ENCODE results near the gene SCYL1.
A peak's percentile ranks its signal among the peaks of the same experiment; 100 is the strongest.

Gene SCYL1

DNA sequence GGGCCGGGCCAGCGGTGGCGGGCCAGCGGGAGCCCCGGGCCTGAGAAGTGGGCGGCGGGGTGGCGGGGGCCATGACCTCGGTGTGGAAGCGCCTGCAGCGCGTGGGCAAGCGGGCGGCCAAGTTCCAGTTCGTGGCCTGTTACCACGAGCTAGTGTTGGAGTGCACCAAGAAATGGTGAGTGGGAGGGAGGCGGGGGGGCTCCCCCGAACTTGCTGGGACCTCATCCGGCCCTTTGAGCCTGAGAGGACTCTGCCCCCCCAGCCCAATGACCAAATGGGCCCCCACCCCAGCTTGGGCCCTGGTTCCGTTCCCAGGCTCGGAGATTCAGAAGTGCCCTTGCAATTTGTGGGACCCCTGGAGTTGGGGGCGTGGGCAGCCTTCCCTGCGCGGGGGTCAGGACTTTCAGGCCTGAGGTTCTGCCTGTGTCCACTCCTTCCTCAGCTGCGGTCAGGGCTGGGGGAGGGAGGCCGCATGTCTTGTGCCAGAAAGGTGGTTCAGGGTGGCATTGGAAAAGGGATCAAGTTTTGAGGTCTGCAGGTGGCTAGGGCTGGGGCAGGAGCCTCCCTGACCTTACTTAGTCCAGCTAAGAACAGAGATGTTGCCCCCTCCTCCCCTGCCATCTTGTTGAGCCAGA is 51.5 kb downstream of the SCYL1 start:
- no peaks in the 10 kb centered on the region for H3K36me3 ChIP-seq (ENCODE audit: control insufficient read depth, insufficient read depth, low read length)
- peaks cover 5% of the 10 kb centered on the region for H3K4me1 ChIP-seq
- H3K4me3 ChIP-seq (ENCODE audit: low read depth, low read length), result peak overlapping the region; percentile 33
- no peaks in the 10 kb centered on the region for H3K79me2 ChIP-seq
- H3K27ac ChIP-seq, result peak overlapping the region; percentile 26
- no peak overlapping the region for H3K9ac ChIP-seq
- peak overlapping the region; percentile 63 for H3K4me2 ChIP-seq (ENCODE audit: low read length)
- no peak overlapping the region for H2AFZ ChIP-seq
- H3K9me3 ChIP-seq (ENCODE audit: control insufficient read depth, low read length), result no peaks in the 10 kb centered on the region
- no peaks in the 10 kb centered on the region for H3K27me3 ChIP-seq (ENCODE audit: control insufficient read depth, insufficient read depth, low read length)
- TF ChIP-seq, protein P1, sequence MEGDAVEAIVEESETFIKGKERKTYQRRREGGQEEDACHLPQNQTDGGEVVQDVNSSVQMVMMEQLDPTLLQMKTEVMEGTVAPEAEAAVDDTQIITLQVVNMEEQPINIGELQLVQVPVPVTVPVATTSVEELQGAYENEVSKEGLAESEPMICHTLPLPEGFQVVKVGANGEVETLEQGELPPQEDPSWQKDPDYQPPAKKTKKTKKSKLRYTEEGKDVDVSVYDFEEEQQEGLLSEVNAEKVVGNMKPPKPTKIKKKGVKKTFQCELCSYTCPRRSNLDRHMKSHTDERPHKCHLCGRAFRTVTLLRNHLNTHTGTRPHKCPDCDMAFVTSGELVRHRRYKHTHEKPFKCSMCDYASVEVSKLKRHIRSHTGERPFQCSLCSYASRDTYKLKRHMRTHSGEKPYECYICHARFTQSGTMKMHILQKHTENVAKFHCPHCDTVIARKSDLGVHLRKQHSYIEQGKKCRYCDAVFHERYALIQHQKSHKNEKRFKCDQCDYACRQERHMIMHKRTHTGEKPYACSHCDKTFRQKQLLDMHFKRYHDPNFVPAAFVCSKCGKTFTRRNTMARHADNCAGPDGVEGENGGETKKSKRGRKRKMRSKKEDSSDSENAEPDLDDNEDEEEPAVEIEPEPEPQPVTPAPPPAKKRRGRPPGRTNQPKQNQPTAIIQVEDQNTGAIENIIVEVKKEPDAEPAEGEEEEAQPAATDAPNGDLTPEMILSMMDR (IDR thresholded peaks at IDR 0.05), result no peak

DNA sequence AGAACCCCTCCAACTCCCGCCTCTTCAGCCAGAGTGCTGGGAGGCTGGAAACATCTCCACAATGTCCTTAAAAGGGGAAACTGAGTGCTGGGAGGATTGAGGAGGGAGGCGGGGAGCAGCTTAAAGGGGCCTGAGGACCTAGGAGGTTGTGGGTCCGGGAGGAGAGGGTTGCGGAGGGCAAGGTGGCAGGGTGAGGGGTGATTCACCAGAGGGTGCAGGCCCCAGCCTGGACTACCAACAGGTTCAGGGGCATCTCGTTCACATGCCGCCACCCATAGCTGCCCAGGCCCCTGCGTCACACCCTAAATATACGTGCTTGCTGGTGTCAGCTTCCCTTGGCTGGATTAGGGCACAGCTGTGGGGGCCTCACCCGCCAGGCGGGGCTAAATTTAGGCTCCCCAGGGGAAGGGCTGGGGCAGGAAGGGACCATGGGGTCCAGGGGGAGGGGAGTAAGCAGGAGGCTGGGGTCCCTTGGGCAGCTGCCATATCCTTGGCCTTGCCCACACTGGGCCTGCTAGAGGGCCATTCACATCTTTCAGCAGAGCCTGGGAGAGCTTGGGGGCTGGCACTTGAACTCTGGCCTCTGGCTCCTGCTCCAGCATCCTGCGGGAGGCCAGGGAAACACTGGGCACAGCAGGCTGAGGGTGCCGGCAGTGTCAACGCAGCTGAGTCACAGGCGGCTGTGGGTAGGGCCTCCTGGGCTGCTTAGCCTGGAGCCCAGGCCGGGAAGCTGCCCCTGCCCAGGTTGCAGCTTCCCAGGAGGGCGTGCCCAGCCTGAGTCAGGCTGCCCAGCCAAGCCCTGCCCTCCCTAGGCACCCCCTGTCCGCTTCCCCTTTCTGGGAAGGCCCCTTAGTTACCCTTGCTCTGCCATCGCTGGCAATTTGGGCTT is 52.2 kb downstream of the SCYL1 start:
- Histone ChIP-seq H3K4me2 (ENCODE audit: low read length) (peak overlapping the region; percentile 63), H3K9ac (no peak overlapping the region), H3K4me1 (peaks cover 3% of the 10 kb centered on the region), H2AFZ (no peak overlapping the region), H3K27me3 (ENCODE audit: control insufficient read depth, insufficient read depth, low read length) (no peaks in the 10 kb centered on the region), H3K27ac (peak overlapping the region; percentile 26), H3K79me2 (no peaks in the 10 kb centered on the region), H3K36me3 (ENCODE audit: control insufficient read depth, insufficient read depth, low read length) (no peaks in the 10 kb centered on the region), H3K9me3 (ENCODE audit: control insufficient read depth, low read length) (no peaks in the 10 kb centered on the region), H3K4me3 (ENCODE audit: low read depth, low read length) (peak overlapping the region; percentile 33)
- TF ChIP-seq, protein P1 (IDR thresholded peaks at IDR 0.05), result no peak

DNA sequence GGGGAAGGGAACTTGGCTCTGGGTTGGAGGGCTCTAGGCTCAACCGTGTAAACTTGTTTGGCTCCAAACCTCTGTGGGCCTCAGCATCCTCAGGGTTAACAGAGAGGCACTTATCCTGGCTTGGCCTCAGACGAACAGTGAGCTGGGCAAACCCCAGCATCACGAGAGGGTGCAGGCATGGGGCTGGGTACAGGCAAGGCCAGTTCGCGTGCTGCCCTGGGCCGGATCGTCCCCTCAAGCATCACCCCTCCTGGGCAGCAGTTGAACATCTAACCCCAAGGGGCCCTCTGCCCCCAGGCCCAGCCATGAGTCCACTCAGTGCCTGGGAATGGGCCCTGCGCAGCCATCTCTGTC is 52.9 kb downstream of the SCYL1 start:
- peaks cover 3% of the 10 kb centered on the region for H3K4me1 ChIP-seq

DNA sequence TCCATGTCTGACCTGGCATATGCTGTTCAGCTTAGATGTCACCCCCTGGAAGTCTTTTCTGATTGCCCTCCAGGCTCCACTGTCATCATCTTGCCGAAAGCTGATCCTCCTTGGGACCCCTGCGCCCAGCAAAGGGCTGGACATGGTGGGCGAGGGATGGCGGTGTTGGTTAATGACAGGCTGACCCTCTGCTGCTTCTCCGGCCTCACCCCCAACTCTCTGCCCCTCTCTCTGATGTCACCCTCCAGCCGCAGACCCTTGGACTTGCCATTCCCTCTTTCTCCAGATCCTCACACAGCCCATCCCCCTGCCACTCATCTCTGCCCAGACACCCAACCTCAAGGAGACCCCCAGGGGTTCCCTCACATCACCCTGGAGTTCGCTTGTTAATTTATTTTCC is 53.3 kb downstream of the SCYL1 start:
- H3K36me3 ChIP-seq (ENCODE audit: control insufficient read depth, insufficient read depth, low read length), result no peaks in the 10 kb centered on the region
- no peak overlapping the region for H2AFZ ChIP-seq
- H3K79me2 ChIP-seq, result no peaks in the 10 kb centered on the region
- H3K9me3 ChIP-seq (ENCODE audit: control insufficient read depth, low read length), result no peaks in the 10 kb centered on the region
- H3K4me3 ChIP-seq (ENCODE audit: low read depth, low read length), result no peak overlapping the region
- H3K4me1 ChIP-seq, result peaks cover 3% of the 10 kb centered on the region
- no peaks in the 10 kb centered on the region for H3K27me3 ChIP-seq (ENCODE audit: control insufficient read depth, insufficient read depth, low read length)
- no peak overlapping the region for H3K27ac ChIP-seq
- H3K4me2 ChIP-seq (ENCODE audit: low read length), result no peak overlapping the region
- H3K9ac ChIP-seq, result no peak overlapping the region
- TF ChIP-seq, protein P1 (IDR thresholded peaks at IDR 0.05), result no peak

More for the DNA sequence above, 52.9 kb downstream of the SCYL1 start:
- Histone ChIP-seq H3K9ac (no peak overlapping the region), H3K79me2 (no peaks in the 10 kb centered on the region), H3K4me2 (ENCODE audit: low read length) (no peak overlapping the region), H3K9me3 (ENCODE audit: control insufficient read depth, low read length) (no peaks in the 10 kb centered on the region), H3K27ac (no peak overlapping the region), H3K36me3 (ENCODE audit: control insufficient read depth, insufficient read depth, low read length) (no peaks in the 10 kb centered on the region), H3K4me3 (ENCODE audit: low read depth, low read length) (no peak overlapping the region), H2AFZ (no peak overlapping the region), H3K27me3 (ENCODE audit: control insufficient read depth, insufficient read depth, low read length) (no peaks in the 10 kb centered on the region)
- TF ChIP-seq, protein P1 (IDR thresholded peaks at IDR 0.05), result no peak
